ENCODE measurements around the gene PRPF38B.

Gene PRPF38B

GRCh38 chr1:108718927-108719655, 27.0 kb downstream of the PRPF38B start:
- no peak for DNase-seq

GRCh38 chr1:108719656-108720435, 27.7 kb downstream of the PRPF38B start:
- no peak for DNase-seq

- DNase-seq, result no peak
Observed at GRCh38 chr1:108722292-108722691, 30.2 kb downstream of the PRPF38B start.

- no peak for DNase-seq
Observed at GRCh38 chr1:108725906-108726305, 33.8 kb downstream of the PRPF38B start.

- DNase-seq, result no peak
Observed at GRCh38 chr1:108728327-108728923, 36.3 kb downstream of the PRPF38B start.

- no peak for DNase-seq
Observed at GRCh38 chr1:108729481-108729880, 37.4 kb downstream of the PRPF38B start.

GRCh38 chr1:108732398-108732797, 40.3 kb downstream of the PRPF38B start:
- DNase-seq, result no peak

- no peak for DNase-seq
Observed at GRCh38 chr1:108734171-108734865, 42.2 kb downstream of the PRPF38B start.

- DNase-seq, result no peak
Observed at GRCh38 chr1:108742253-108742652, 50.1 kb downstream of the PRPF38B start.

GRCh38 chr1:108745980-108746381, 53.9 kb downstream of the PRPF38B start:
- no peak for DNase-seq

GRCh38 chr1:108746382-108747170, 54.5 kb downstream of the PRPF38B start, which contains the start of gene STXBP3:
Gene STXBP3, plus strand, starts transcription at chr1:108746674. Its CDS starts 64 bp downstream, at chr1:108746738.
- peak; percentile 88 for DNase-seq

- DNase-seq, result peak; percentile 74
Observed at GRCh38 chr1:108747171-108747850, 55.2 kb downstream of the PRPF38B start.

- DNase-seq, result no peak
Observed at GRCh38 chr1:108747898-108748297, 55.8 kb downstream of the PRPF38B start.

GRCh38 chr1:108749081-108749480, 57.0 kb downstream of the PRPF38B start:
- no peak for DNase-seq

GRCh38 chr1:108750476-108751181, 58.5 kb downstream of the PRPF38B start:
- DNase-seq, result peak; percentile 15

Measured in DMS 273 treated with DMSO at 0.1 percent for 48 hours (cell line).